ENCODE data around the gene CDK6. TPM values are rescaled to one million over a fixed set of nuclear protein-coding genes. Genes with fewer than 3 reads are reported as not detected.

The CDK6 gene
- total and polyA plus RNA-seq, 2 experiments from 2014 or later: 7.4 to 23.7 TPM

- Histone ChIP-seq H4K20me1 (replicated peaks; ENCODE audit: insufficient read depth) (no peaks in the 10 kb centered on the region; the same call in 1 of the 2 replicates), H3K4me2 (no peak overlapping the region), H2AFZ (no peak overlapping the region), H3K27ac (ENCODE audit: low read depth) (0 out of 2 replicates have a peak overlapping the region, but pooled peaks have one; percentile 23), H3F3A (replicated peaks; ENCODE audit: low read depth) (no peaks in the 10 kb centered on the region; the same call in 1 of the 2 replicates), H3K36me3 (ENCODE audit: insufficient read depth) (0 out of 2 replicates have a peak, but pooled peaks cover 1% of the 10 kb centered on the region), H3K4me1 (ENCODE audit: insufficient read depth) (no peaks in the 10 kb centered on the region), H3K79me2 (replicated peaks; ENCODE audit: insufficient read depth) (no peaks in the 10 kb centered on the region), H3K9me2 (ENCODE audit: insufficient read depth) (no peaks in the 10 kb centered on the region), H3K27me3 (ENCODE audit: insufficient read depth) (no peaks in the 10 kb centered on the region), H3K4me3 (no peak overlapping the region)
- Mint-ChIP-seq H3K27me3 (ENCODE audit: insufficient read depth, low read depth, poor library complexity) (peaks cover 6% of the 10 kb centered on the region), H3K4me3 (no peak overlapping the region), H3K27ac (no peak overlapping the region), H3K9me3 (no peaks in the 10 kb centered on the region), H3K4me1 (no peaks in the 10 kb centered on the region), H3K36me3 (ENCODE audit: low read depth) (peaks cover 2% of the 10 kb centered on the region; the same call in 1 of the 3 replicates)
- ATAC-seq: peak; percentile 80
- TF ChIP-seq CTCF (conservative IDR thresholded peaks at IDR 0.05; ENCODE audit: low read depth in 2 of 2): 0 out of 4 replicates have a peak, but pooled peaks of 1 of the 2 experiments have one; percentile 11
- TF ChIP-seq EZH2phosphoT487 (IDR thresholded peaks at IDR 0.05; ENCODE audit: unreplicated experiment): no peak
- TF ChIP-seq REST (IDR thresholded peaks at IDR 0.05; ENCODE audit: unreplicated experiment): no peak
- no peak for DNase-seq (ENCODE audit: low spot score)
These were observed 279.1 kb downstream of the CDK6 start for GRCh38 chr7:92557249-92557648.

Small RNA genes within 50 kb of the gene (small RNA-seq; reads per million reads assigned to genes)
- not detected for gene RNU6-10P (ENCODE audit: low replicate concordance)

Other genes starting within 250 kb of the CDK6 start
- 36.9 and 38.4 TPM in 2 replicates for gene FAM133B, start 246.2 kb downstream of the CDK6 start, total RNA-seq (2014; rRNA removed; shearing (Covaris generic))
- 180 and 183 TPM in 2 replicates for gene FAM133B, start 246.2 kb downstream of the CDK6 start, polyA plus RNA-seq (2016; fragmentation: Nextera tagmentation; extraction: Ambion mirVana)